ENCODE data around the gene NSD2.

- TF ChIP-seq, protein P1, sequence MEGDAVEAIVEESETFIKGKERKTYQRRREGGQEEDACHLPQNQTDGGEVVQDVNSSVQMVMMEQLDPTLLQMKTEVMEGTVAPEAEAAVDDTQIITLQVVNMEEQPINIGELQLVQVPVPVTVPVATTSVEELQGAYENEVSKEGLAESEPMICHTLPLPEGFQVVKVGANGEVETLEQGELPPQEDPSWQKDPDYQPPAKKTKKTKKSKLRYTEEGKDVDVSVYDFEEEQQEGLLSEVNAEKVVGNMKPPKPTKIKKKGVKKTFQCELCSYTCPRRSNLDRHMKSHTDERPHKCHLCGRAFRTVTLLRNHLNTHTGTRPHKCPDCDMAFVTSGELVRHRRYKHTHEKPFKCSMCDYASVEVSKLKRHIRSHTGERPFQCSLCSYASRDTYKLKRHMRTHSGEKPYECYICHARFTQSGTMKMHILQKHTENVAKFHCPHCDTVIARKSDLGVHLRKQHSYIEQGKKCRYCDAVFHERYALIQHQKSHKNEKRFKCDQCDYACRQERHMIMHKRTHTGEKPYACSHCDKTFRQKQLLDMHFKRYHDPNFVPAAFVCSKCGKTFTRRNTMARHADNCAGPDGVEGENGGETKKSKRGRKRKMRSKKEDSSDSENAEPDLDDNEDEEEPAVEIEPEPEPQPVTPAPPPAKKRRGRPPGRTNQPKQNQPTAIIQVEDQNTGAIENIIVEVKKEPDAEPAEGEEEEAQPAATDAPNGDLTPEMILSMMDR (IDR thresholded peaks at IDR 0.05; ENCODE audit: low read depth, low read length, missing input control): no peak
- TF ChIP-seq, protein P2, sequence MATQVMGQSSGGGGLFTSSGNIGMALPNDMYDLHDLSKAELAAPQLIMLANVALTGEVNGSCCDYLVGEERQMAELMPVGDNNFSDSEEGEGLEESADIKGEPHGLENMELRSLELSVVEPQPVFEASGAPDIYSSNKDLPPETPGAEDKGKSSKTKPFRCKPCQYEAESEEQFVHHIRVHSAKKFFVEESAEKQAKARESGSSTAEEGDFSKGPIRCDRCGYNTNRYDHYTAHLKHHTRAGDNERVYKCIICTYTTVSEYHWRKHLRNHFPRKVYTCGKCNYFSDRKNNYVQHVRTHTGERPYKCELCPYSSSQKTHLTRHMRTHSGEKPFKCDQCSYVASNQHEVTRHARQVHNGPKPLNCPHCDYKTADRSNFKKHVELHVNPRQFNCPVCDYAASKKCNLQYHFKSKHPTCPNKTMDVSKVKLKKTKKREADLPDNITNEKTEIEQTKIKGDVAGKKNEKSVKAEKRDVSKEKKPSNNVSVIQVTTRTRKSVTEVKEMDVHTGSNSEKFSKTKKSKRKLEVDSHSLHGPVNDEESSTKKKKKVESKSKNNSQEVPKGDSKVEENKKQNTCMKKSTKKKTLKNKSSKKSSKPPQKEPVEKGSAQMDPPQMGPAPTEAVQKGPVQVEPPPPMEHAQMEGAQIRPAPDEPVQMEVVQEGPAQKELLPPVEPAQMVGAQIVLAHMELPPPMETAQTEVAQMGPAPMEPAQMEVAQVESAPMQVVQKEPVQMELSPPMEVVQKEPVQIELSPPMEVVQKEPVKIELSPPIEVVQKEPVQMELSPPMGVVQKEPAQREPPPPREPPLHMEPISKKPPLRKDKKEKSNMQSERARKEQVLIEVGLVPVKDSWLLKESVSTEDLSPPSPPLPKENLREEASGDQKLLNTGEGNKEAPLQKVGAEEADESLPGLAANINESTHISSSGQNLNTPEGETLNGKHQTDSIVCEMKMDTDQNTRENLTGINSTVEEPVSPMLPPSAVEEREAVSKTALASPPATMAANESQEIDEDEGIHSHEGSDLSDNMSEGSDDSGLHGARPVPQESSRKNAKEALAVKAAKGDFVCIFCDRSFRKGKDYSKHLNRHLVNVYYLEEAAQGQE (IDR thresholded peaks at IDR 0.05): no peak
- TF ChIP-seq MAX (IDR thresholded peaks at IDR 0.05) (no peak), YY1 (IDR thresholded peaks at IDR 0.05) (no peak), JUND (IDR thresholded peaks at IDR 0.05) (no peak), RAD21 (IDR thresholded peaks at IDR 0.05) (no peak), ZBTB33 (IDR thresholded peaks at IDR 0.05) (no peak), SP1 (IDR thresholded peaks at IDR 0.05) (no peak), FOXA1 (IDR thresholded peaks at IDR 0.05) (no peak), TAF1 (conservative IDR thresholded peaks at IDR 0.05) (no peak), GABPA (IDR thresholded peaks at IDR 0.05 in 1 of 2, conservative IDR thresholded peaks at IDR 0.05 in 1 of 2) (no peak)
- TF ChIP-seq, protein P3, sequence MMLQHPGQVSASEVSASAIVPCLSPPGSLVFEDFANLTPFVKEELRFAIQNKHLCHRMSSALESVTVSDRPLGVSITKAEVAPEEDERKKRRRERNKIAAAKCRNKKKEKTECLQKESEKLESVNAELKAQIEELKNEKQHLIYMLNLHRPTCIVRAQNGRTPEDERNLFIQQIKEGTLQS (IDR thresholded peaks at IDR 0.05): no peak
Observed at GRCh38 chr4:1856943-1857699, 14.1 kb upstream of the NSD2 start.

Data from liver (tissue), 3 donors.